HTERT RPE-1 (cell line): Measurements from ENCODE around the gene PCSK2.

Experiments
- in situ Hi-C: fragments of 300-500 bp; cut with MboI; formaldehyde crosslinking; loops from 4 replicates; pipeline ENCODE4 v1.14.3; 2020; ENCODE audit warnings: low sequenced_read_pairs

PCSK2 gene

GRCh38 chr20:17439616-17440296 lies 212.9 kb downstream of the PCSK2 start:
- in situ Hi-C loops = no loop called here

DNA sequence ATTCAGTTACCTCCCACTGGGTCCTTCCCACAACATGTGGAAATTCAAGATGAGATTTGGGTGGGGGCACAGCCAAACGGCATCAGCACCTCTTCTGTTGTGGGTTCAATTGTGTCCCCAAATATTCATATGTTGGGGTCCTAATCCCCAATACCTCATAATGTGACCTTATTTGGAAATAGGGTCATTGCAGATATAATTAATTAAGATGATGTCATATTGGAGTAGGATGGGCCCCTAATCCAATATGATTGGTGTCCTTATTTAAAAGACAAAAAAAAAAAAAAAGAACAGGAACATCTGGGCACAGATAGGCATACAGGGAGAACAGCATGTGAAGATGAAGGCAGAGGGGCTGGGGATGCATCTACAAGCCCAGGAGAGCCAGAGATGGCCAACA lies 214.9 kb downstream of the PCSK2 start:
- in situ Hi-C loops = no loop called here

DNA sequence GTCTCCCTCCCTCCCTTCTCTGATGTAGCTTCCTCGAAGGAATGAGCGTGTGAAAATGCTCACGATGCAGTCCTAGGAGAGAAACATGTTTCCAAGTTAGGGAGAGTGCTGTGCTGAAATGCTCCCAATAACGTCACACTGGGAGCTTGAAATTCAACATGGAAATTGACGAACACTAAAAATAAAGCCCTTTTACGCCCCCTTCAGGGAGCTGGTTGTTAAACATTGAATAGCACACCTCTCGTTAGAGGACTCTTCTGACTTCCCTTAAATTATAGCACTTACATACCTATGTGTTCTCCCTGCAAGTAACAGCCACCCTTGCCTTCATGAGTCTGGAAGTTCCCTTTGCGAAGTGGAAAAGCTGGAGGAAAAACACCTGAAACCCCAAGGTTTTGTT lies 215.7 kb downstream of the PCSK2 start:
- in situ Hi-C loops = no loop called here

GRCh38 chr20:17443131-17443858 lies 216.5 kb downstream of the PCSK2 start:
- in situ Hi-C loops = no loop called here

- in situ Hi-C loops = no loop called here
These were observed 217.3 kb downstream of the PCSK2 start for GRCh38 chr20:17444091-17444490.

DNA sequence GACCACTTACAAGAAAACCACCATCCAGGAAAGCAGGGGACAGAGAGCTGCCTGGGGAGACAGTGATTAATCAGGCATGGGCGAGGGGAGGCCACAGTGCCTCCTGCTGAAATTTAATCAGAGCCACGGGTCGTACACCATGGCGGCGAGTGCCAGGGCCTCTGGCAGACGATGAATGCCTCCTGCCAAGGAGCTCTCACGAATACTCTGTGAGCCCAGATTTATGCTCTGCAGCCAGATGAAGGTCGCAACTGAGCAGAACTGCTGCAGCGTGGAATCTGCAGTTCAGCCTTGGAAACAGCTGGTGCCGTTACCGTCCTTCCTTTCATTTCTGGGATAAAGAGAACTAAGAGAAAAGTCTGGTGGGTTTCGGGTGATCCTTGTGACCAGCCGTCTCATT lies 218.7 kb downstream of the PCSK2 start:
- in situ Hi-C loops = no loop called here

DNA sequence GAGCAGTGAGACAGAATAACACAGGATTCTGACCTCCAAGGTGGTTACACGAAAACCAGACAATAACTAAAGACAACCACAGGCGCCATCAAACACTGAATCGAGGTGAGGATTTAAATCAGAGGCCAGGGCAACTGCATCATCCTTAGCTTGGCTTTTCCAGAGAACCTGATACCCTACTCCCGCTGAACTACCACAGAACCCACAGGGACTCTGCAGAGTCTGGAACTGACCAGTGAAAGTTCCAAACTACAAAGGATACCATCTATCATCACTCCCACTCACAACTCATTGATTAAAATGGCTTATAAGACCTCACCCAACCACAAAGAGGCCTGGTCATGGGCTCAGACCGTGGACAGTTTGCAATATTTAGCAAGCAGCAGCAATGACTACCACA lies 219.3 kb downstream of the PCSK2 start:
- in situ Hi-C loops = no loop called here

DNA sequence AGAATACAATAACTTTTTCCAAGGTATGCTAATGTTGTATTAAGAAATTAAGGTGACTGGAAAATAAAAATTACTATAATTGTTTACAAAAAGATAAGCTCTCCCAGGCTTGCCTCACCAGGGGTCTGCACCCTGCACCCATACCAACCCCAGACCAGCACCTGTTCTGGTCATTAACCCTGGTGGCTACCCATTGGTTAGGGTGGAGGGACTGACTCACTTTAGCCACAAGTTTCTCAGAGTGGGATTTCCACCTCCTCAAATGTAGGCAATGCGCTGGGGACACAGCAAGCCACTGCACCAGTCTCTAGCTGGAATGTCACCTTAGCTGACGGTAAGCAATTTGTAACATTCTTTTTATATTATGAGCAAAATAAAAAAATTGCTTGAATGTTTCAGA lies 221.2 kb downstream of the PCSK2 start:
- in situ Hi-C loops = no loop called here

- in situ Hi-C loops = no loop called here
These were observed 222.2 kb downstream of the PCSK2 start for GRCh38 chr20:17449031-17449430.

DNA sequence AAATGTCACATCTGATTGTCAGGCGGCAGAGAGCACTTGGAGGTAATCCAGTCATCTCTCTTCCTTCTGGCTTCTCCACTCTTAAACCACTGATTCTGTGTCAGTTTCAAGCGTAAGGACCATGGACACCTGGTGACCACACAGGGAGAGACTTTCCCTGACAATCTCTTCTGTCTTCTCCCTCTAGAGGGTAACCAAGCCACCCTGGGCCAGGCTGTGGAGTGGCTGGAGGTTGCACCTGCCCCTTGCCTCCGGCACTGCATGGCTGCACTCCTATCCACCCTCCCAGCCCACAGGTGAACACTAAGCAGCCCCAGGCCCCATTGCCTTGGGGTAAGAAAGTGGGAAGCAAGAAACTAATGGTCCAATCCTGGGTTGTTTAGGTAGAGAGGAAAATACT lies 225.6 kb downstream of the PCSK2 start:
- in situ Hi-C loops = no loop called here

DNA sequence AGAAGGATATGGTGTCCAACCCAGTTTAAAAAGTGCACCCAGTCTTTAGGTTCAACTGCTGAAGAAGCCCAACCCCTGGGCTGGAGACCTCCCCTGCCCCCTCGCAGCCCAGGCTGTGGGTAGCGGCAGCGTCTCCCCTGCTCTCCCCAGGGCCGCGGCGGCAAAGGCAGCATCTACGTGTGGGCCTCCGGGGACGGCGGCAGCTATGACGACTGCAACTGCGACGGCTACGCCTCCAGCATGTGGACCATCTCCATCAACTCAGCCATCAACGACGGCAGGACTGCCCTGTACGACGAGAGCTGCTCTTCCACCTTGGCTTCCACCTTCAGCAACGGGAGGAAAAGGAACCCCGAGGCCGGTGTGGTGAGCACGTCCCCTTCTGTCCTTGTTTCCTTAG lies 226.8 kb downstream of the PCSK2 start:
- in situ Hi-C loops = no loop called here

DNA sequence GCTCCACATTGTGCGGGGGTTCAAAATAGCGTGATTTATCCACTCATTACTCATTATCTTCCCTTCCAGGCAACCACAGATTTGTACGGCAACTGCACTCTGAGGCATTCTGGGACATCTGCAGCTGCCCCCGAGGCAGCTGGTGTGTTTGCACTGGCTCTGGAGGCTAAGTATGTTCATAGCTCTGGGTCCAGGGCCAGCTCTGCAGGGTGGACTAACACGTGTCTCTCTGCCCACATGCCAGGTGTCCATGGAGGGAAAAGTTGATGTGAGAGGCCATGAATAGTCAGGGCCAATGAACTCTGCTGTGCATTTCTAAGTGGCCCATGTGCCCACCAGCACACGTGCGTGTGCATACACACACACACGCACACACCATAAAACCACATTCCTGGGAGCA lies 229.4 kb downstream of the PCSK2 start:
- in situ Hi-C loops = no loop called here

DNA sequence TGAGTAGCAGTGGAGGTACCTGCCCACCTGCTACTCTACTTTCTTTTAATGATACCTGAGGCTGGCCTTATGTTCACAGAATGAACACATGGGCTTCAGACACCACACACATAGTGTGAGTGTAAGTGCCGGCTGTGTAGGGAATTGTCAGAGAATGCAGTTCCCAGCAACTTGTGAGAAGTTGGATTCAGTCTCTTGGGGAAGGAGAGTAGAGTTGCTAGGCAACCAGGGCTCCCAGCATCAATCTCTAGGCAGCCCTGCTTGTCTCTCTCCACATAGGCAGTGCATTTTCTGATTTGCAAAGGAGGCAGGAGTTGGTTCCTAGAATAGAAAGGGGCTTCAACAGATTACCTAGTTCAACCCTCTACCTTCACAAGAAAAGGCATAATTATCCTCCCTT lies 230.2 kb downstream of the PCSK2 start:
- in situ Hi-C loops = no loop called here

DNA sequence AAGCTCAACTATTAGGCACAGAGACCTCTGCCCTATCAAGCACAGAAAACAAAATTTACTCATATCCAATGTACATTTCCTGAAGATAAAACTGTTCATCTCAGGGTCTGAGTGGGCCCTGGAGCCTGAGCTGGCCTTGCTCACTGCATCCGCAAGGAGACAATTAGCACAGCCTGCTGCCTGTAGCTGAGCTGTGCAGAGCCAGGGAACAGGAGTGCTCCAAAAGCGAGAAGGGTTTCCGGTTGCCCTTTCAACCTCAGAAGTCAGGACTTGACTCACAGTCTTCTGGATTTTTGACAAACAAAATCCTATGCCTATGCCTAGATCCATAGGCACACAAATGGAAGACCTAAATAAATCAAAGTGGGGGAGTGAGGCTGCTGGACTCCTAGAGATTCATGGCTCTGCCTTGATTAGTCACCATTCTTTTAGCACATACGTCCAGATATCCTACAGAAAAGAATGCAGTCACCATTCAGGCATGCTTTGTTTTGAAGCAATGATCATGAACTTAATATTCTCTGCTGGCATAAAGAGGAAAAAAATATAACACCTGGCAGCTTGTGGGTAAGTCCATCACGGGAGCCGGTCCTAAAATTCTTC lies 230.8 kb downstream of the PCSK2 start:
- in situ Hi-C loops = no loop called here

DNA sequence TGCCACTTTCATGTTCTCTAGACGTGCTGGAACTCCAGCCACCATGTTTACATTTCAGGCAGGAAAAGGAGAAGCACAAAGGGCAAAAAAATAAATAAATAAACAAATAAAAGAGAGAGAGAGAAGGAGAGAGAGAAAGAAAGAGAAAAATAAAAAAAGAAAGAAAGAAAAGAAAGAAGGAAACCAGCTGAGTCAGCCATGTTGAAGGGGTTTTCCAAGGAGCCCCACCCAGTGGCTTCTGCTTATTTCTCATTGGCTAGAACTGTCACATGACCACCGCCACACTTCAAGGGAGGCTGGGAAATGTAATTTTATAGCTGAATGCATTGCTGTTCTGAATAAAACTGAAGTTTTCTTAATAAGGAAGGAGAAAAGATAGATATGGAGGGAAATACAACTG lies 233.3 kb downstream of the PCSK2 start:
- in situ Hi-C loops = no loop called here

DNA sequence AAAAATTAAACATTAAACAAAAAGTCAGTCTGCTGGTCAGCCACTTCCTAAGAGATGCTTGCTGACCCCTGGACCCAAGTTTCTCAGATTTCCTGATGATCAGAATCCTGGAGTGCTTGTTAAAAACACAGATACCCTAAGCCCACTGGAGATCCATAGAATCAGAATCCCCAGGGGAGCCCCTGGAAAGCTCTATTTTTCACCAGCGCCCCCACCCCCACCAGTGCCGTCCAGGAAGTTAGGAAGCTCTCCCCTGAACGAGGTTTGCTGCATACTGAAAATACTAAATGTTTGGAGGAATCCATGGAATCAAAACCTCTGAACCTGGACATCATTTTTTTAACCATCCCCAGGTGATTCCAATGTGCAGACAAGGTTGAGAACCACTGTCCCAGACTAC lies 235.1 kb downstream of the PCSK2 start:
- in situ Hi-C loops = no loop called here

GRCh38 chr20:17463711-17464110 lies 236.9 kb downstream of the PCSK2 start:
- in situ Hi-C loops = no loop called here

DNA sequence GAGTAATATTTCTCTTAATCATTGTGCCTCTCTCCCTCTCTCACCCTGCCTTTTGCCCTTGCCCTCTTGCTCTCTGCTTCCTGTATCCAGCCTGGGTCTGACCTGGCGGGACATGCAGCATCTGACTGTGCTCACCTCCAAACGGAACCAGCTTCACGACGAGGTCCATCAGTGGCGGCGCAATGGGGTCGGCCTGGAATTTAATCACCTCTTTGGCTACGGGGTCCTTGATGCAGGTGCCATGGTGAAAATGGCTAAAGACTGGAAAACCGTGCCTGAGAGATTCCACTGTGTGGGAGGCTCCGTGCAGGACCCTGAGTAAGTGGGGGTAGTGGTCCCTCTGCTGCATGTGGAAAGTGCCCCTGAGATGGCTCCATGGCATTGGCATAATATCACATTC lies 238.4 kb downstream of the PCSK2 start:
- in situ Hi-C loops = no loop called here

- in situ Hi-C loops = no loop called here
These were observed 239.8 kb downstream of the PCSK2 start for GRCh38 chr20:17466641-17467040.

GRCh38 chr20:17467120-17467655 lies 240.3 kb downstream of the PCSK2 start:
- in situ Hi-C loops = no loop called here

GRCh38 chr20:17468073-17468840 lies 241.4 kb downstream of the PCSK2 start:
- in situ Hi-C loops = no loop called here
